ES-I3 (cell line): ENCODE results near the gene CCDC92.

Source experiments
- H3K36me3 ChIP-seq: 2 replicates; pipeline ENCODE4 v1.6.1; 2013; ENCODE audit warnings: mild to moderate bottlenecking, low read length, control low read depth, moderate library complexity; ENCODE audit not compliant: insufficient read depth
- H3K4me1 ChIP-seq: 2 replicates; pipeline ENCODE4 v1.6.1; 2013; ENCODE audit warnings: mild to moderate bottlenecking, control low read depth, low read length; ENCODE audit not compliant: insufficient read depth
- H3K9ac ChIP-seq: 2 replicates; pipeline ENCODE4 v1.6.1; 2013; ENCODE audit warnings: low read depth, mild to moderate bottlenecking, low read length, moderate library complexity
- H3K9me3 ChIP-seq: 2 replicates; pipeline ENCODE4 v1.6.1; 2013; ENCODE audit warnings: mild to moderate bottlenecking, low read length, moderate library complexity; ENCODE audit not compliant: control insufficient read depth, insufficient read depth

Gene CCDC92

GRCh38 chr12:123996581-123996980 is 23.9 kb upstream of the CCDC92 start:
- Histone ChIP-seq H3K9me3 (no peaks in the 10 kb centered on the region), H3K9ac (no peak overlapping the region), H3K4me1 (no peaks in the 10 kb centered on the region), H3K36me3 (no peaks in the 10 kb centered on the region)

GRCh38 chr12:123995023-123995748 is 22.6 kb upstream of the CCDC92 start:
- Histone ChIP-seq H3K9ac (no peak overlapping the region), H3K9me3 (no peaks in the 10 kb centered on the region), H3K36me3 (no peaks in the 10 kb centered on the region), H3K4me1 (peaks cover 8% of the 10 kb centered on the region)

- Histone ChIP-seq H3K9ac (no peak overlapping the region), H3K4me1 (peaks cover 9% of the 10 kb centered on the region), H3K36me3 (no peaks in the 10 kb centered on the region), H3K9me3 (no peaks in the 10 kb centered on the region)
These were observed 19.6 kb upstream of the CCDC92 start for GRCh38 chr12:123992118-123992825.

GRCh38 chr12:123991372-123991951 is 18.8 kb upstream of the CCDC92 start:
- Histone ChIP-seq H3K9me3 (no peaks in the 10 kb centered on the region), H3K9ac (no peak overlapping the region), H3K4me1 (peaks cover 9% of the 10 kb centered on the region), H3K36me3 (no peaks in the 10 kb centered on the region)

- H3K4me1 ChIP-seq = peaks cover 9% of the 10 kb centered on the region
- no peaks in the 10 kb centered on the region for H3K36me3 ChIP-seq
- no peaks in the 10 kb centered on the region for H3K9me3 ChIP-seq
- no peak overlapping the region for H3K9ac ChIP-seq
These were observed 17.9 kb upstream of the CCDC92 start for GRCh38 chr12:123990511-123990910.

GRCh38 chr12:123989753-123990152 is 17.1 kb upstream of the CCDC92 start:
- H3K9ac ChIP-seq = no peak overlapping the region
- no peaks in the 10 kb centered on the region for H3K36me3 ChIP-seq

GRCh38 chr12:123989168-123989567 is 16.5 kb upstream of the CCDC92 start:
- H3K36me3 ChIP-seq = no peaks in the 10 kb centered on the region
- peaks cover 9% of the 10 kb centered on the region for H3K4me1 ChIP-seq
- H3K9ac ChIP-seq = no peak overlapping the region
- H3K9me3 ChIP-seq = no peaks in the 10 kb centered on the region

More at GRCh38 chr12:123989753-123990152, 17.1 kb upstream of the CCDC92 start:
- peaks cover 9% of the 10 kb centered on the region for H3K4me1 ChIP-seq
- H3K9me3 ChIP-seq = no peaks in the 10 kb centered on the region

- no peaks in the 10 kb centered on the region for H3K9me3 ChIP-seq
- peaks cover 9% of the 10 kb centered on the region for H3K4me1 ChIP-seq
- H3K36me3 ChIP-seq = no peaks in the 10 kb centered on the region
- H3K9ac ChIP-seq = no peak overlapping the region
These were observed 14.4 kb upstream of the CCDC92 start for GRCh38 chr12:123987022-123987421.

- H3K9me3 ChIP-seq = no peaks in the 10 kb centered on the region
- H3K9ac ChIP-seq = no peak overlapping the region
- peaks cover 9% of the 10 kb centered on the region for H3K4me1 ChIP-seq
- H3K36me3 ChIP-seq = no peaks in the 10 kb centered on the region
These were observed 13.8 kb upstream of the CCDC92 start for GRCh38 chr12:123986374-123986965.

GRCh38 chr12:123984903-123985302 is 12.3 kb upstream of the CCDC92 start:
- no peaks in the 10 kb centered on the region for H3K4me1 ChIP-seq
- no peaks in the 10 kb centered on the region for H3K9me3 ChIP-seq
- no peaks in the 10 kb centered on the region for H3K36me3 ChIP-seq
- no peak overlapping the region for H3K9ac ChIP-seq

GRCh38 chr12:123983822-123984485 is 11.3 kb upstream of the CCDC92 start:
- no peaks in the 10 kb centered on the region for H3K4me1 ChIP-seq
- H3K36me3 ChIP-seq = no peaks in the 10 kb centered on the region
- H3K9ac ChIP-seq = no peak overlapping the region
- H3K9me3 ChIP-seq = no peaks in the 10 kb centered on the region

GRCh38 chr12:123982269-123982668 is 9.6 kb upstream of the CCDC92 start:
- H3K9ac ChIP-seq = no peak overlapping the region
- no peaks in the 10 kb centered on the region for H3K9me3 ChIP-seq
- H3K4me1 ChIP-seq = no peaks in the 10 kb centered on the region
- no peaks in the 10 kb centered on the region for H3K36me3 ChIP-seq

- H3K9ac ChIP-seq = no peak overlapping the region
- H3K36me3 ChIP-seq = no peaks in the 10 kb centered on the region
- no peaks in the 10 kb centered on the region for H3K9me3 ChIP-seq
- peaks cover 2% of the 10 kb centered on the region; the same call in 1 of the 2 replicates for H3K4me1 ChIP-seq
These were observed 6.9 kb upstream of the CCDC92 start for GRCh38 chr12:123979566-123979965.

GRCh38 chr12:123976227-123976826 is 3.7 kb upstream of the CCDC92 start:
- H3K9ac ChIP-seq = no peak overlapping the region
- no peaks in the 10 kb centered on the region for H3K36me3 ChIP-seq

More at GRCh38 chr12:123976227-123976826, 3.7 kb upstream of the CCDC92 start:
- no peaks in the 10 kb centered on the region for H3K9me3 ChIP-seq
- H3K4me1 ChIP-seq = peaks cover 7% of the 10 kb centered on the region
